Pancreas (tissue), 10 donors: Measurements from ENCODE around the gene KIAA1671. TPM values are rescaled to one million over a fixed set of nuclear protein-coding genes. Genes with fewer than 3 reads are reported as not detected.

Source experiments
- ATAC-seq, 4 donors: fragments of 200-7000 bp; cut with Tn5 transposase; one replicate each; pipeline versions ENCODE4 v1.8.0 to v1.9.1; 2020; ENCODE audit warnings: mild to moderate bottlenecking in 4 of 4, moderate library complexity in 4 of 4
- DNase-seq, 6 donors: peaks; one replicate each; pipeline ENCODE4 v3.0.0-alpha.2; 2020
- FAIRE-seq: peaks from 2 replicates; lab custom pipeline; 2012; peaks lifted over from hg19 to GRCh38; lab: Jason Lieb, UNC
- H3K27ac ChIP-seq, 4 donors: fragments of 200-600 bp; sonication (generic); 1 replicate in 3 of 4; 2 replicates in 1 of 4; pipeline versions ENCODE4 v1.5.0 to v1.8.0; 2020
- H3K27me3 ChIP-seq, 4 donors: fragments of 200-600 bp; one replicate each; pipeline ENCODE4 v1.8.0; 2021
- H3K36me3 ChIP-seq, 3 donors: fragments of 200-600 bp; sonication (generic) in 1 of 3; one replicate each; pipeline versions ENCODE4 v1.5.0 to v1.8.0; 2020 to 2021
- H3K4me1 ChIP-seq, 3 donors: fragments of 200-600 bp; one replicate each; pipeline ENCODE4 v1.8.0; 2021
- H3K4me3 ChIP-seq, 4 donors: fragments of 200-600 bp; sonication (generic) in 2 of 4; one replicate each; pipeline versions ENCODE4 v1.5.0 to v1.8.0; 2020 to 2021
- H3K9me3 ChIP-seq, 4 donors: fragments of 200-600 bp; one replicate each; pipeline ENCODE4 v1.8.0; 2021
- CTCF ChIP-seq, 4 donors: fragments of 200-600 bp; sonication (generic) in 3 of 4; IDR thresholded peaks; one replicate each; pipeline versions ENCODE4 v1.5.0 to v1.8.0; 2021; ENCODE audit warnings: antibody characterized with exemption in 4 of 4
- whole genome bisulfite sequencing, 2 donors: extraction: QIAGEN DNeasy Blood & Tissue Kit; methylation state at CpG; one replicate each; pipeline ENCODE4 v1.1.7; 2013; 5-methylcytosine and 5-hydroxymethylcytosine counted together
- intact Hi-C, 3 donors: fragments of 100-400 bp; cut with DNase I; formaldehyde crosslinking; loops; one replicate each; pipeline versions ENCODE4 v1.11.1 to v1.14.2; 2022
- polyA plus RNA-seq, 2 donors: library from polyadenylated mRNA; stranded (reverse); fragments of 200-250 nt; gene quantifications; one replicate each; pipeline ENCODE4 v1.2.3, GENCODE V29; 2013
- total RNA-seq, 6 donors: library from RNA; stranded (reverse); fragmentation: NEBNext Ultra II Directional in 4 of 6; extraction: Animal tissue kit (Norgen Biotek cat#: 25700) in 4 of 6; gene quantifications; one replicate each; pipeline versions ENCODE4 v1.2.1 to v1.2.4, GENCODE V29; 2021 to 2023
- donor health status: healthy with polysubstance abuse.
- donor health status: DM: no; HTN: no; CAD: no; lungs with moderate emphysema.
- donor health status: DM: no; HTN: no; CAD: no.
- donor health status: control.
- donor health status: control.
- donor health status: Bipolar disorder and iron deficiency.
- donor health status: DM: yes; HTN: yes; CAD: no.
- donor health status: DM: no; HTN: no; CAD: no.
- donor health status: DM: no; HTN: no; CAD: no.
- donor health status: DM: yes; HTN: yes; CAD: no.

The KIAA1671 gene
- total and polyA plus RNA-seq, 8 donors, result 8.3 to 28.8 (median 19.0) TPM

DNA sequence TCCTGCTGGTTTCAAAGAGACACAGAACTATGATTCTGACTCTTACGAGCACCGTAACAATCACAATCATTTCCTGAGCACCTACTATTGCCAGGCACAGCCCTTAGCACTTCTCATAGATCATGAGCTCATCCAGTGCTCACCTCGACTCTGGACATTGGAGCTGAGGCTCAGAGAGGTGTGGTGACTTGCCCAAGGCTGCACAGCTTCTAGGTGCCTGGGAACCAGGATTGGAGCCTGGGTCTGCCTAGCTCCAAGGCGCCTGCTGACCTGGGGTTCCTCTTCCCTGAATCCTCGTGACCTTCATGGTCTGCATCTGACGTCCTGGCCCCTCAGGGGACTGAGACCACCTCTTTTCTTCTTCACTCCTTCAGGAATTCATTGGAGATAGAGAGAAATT lies 196.5 kb downstream of the KIAA1671 start:
- WGBS, 2 donors, result 80 to 95% methylated on average over 6 of the region's 6 CpGs
- peak overlapping the region in 1 of 4 donors; percentile 41 for H3K27ac ChIP-seq
- no peak for DNase-seq
- TF ChIP-seq CTCF (IDR thresholded peaks at IDR 0.05), result no peak
- peaks cover 0 to 6% (median 0%) of the 10 kb centered on the region in 3 donors for H3K4me1 ChIP-seq
- ATAC-seq, result no peak
- no peak overlapping the region for H3K4me3 ChIP-seq
- H3K9me3 ChIP-seq, result no peaks in the 10 kb centered on the region
- no peaks in the 10 kb centered on the region for H3K27me3 ChIP-seq
- intact Hi-C loops, result no loop called here
- no peaks in the 10 kb centered on the region for H3K36me3 ChIP-seq
- no peak for FAIRE-seq

- ATAC-seq (peak; percentile 78 to 94 (median 91)), FAIRE-seq (no peak), DNase-seq (peak in 3 of 6 donors; percentile 43 to 65 (median 50))
- H3K27me3 ChIP-seq, result no peaks in the 10 kb centered on the region
- H3K4me1 ChIP-seq, result peaks cover 0 to 12% (median 0%) of the 10 kb centered on the region in 3 donors
- H3K9me3 ChIP-seq, result no peaks in the 10 kb centered on the region
- no peaks in the 10 kb centered on the region for H3K36me3 ChIP-seq
- TF ChIP-seq CTCF (IDR thresholded peaks at IDR 0.05), result no peak
- H3K4me3 ChIP-seq, result no peak overlapping the region
- H3K27ac ChIP-seq, result peak overlapping the region in 3 of 4 donors; percentile 18 to 60 (median 41)
- intact Hi-C loops, result no loop called here
- 68 to 71% methylated on average over 8 of the region's 8 CpGs for WGBS, 2 donors
Observed at GRCh38 chr22:25153961-25154666, 201.6 kb downstream of the KIAA1671 start.

DNA sequence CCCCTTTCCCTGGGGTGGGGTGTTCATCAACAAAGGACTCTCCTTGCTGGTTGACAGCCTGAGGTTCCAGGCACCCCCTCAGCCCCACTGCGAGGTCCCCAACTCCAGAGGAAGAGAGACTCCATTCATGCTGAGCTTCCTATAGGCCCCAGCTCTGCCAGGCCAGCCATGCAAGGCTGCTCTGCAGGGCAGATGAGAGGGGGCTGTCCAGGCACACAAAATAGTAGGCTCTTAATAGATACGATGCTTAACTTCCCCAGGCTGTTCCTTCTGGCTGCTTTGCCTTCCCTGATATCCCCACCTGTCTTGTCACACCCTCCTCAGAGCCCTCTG lies 202.1 kb downstream of the KIAA1671 start:
- Histone ChIP-seq H3K36me3 (no peaks in the 10 kb centered on the region), H3K27ac (peak overlapping the region in 2 of 4 donors; percentile 18 to 60), H3K27me3 (no peaks in the 10 kb centered on the region), H3K4me1 (peaks cover 0 to 12% (median 0%) of the 10 kb centered on the region in 3 donors), H3K4me3 (no peak overlapping the region), H3K9me3 (no peaks in the 10 kb centered on the region)
- ATAC-seq (no peak), FAIRE-seq (no peak), DNase-seq (no peak)
- intact Hi-C loops, result no loop called here
- 61 to 63% methylated on average over 2 of the region's 2 CpGs for WGBS, 2 donors
- TF ChIP-seq CTCF (IDR thresholded peaks at IDR 0.05), result no peak

DNA sequence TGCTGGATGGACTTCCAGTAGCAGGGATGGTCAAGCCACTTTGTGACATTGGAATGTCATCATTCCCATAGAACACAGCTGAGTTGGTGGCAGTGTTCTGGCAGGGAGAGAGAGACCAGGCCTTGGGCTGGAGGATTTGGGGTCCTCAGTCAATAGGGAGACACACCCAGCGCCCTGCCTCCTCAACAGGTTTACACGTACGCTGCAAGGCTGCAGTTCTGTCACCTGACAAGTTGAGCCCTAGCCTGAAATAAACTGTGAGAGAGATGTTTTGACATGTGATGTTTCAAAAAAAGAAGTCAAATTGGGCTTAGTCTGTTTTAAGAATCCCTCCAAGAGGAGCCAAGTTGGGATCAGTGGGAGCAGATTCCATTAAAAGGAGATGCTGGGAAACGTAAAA lies 204.2 kb downstream of the KIAA1671 start:
- 91 to 93% methylated on average over 4 of the region's 4 CpGs for WGBS, 2 donors

More for the DNA sequence above, 204.2 kb downstream of the KIAA1671 start:
- DNase-seq, result no peak
- Histone ChIP-seq H3K9me3 (no peaks in the 10 kb centered on the region), H3K4me3 (no peak overlapping the region), H3K4me1 (peaks cover 0 to 12% (median 0%) of the 10 kb centered on the region in 3 donors), H3K27me3 (no peaks in the 10 kb centered on the region), H3K36me3 (no peaks in the 10 kb centered on the region), H3K27ac (no peak overlapping the region)
- no peak for TF ChIP-seq CTCF (IDR thresholded peaks at IDR 0.05)
- intact Hi-C loops, result no loop called here
- no peak for ATAC-seq
- no peak for FAIRE-seq
